GM21576 (cell line): ENCODE results near the gene C1QBP.
"Not testable (repeated sequence)": the region's sequence is repeated elsewhere in the genome, so short reads cannot be mapped to it uniquely, and the experiment has no call there.

Experiments
- ATAC-seq: cut with Tn5 transposase; IDR thresholded peaks from one replicate; pipeline ENCODE4 v1.9.1; 2021; ENCODE audit warnings: mild to moderate bottlenecking, moderate library complexity; ENCODE audit not compliant: unreplicated experiment

C1QBP gene

DNA sequence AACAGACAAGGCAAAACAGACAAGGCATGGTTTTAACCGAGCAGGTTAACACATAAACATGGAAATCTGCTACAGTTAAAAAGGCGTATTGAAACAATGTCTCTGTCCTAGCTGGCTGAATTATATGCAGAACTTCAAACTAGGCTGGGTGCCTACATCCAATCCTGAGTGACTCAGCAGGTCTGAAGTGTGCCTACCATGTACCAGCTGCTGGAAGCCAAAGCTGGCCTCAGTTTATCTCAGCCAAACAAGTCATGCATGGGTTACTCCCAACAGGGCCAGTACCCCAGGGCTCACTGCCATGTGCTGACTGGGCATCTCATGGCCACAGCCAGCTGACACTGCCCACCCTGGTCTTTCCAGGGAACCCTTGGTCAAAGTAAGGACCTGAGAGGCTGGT lies 4.0 kb downstream of the C1QBP start:
- ATAC-seq = no peak

DNA sequence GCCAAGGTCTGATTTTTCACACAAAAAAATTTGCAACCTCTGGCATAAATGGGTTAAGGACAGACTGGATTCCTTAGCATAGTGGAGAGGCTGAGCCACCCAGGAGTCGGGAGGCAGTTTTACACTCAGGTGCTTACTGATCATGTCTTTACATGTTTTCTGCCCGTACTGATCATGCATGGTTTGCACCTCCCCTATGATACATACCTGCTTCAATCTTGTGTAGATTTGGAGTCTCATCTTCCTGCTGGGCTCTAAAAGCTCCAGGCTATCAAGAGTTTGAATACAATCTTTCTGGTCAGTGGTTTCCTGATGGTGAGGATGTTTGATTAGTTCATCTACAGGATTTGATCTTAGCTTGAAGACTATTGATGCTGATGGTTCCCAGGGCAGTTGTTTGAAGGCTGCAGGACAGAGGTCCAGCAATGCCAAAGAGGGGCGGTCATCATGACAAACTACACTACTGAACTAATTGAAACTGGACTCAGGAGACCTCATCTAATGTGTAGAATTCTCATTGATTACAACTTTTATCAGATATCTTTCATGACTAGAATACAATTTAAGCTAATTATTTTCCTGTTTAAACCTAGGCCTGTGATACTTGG lies 6.9 kb downstream of the C1QBP start:
- no peak for ATAC-seq

DNA sequence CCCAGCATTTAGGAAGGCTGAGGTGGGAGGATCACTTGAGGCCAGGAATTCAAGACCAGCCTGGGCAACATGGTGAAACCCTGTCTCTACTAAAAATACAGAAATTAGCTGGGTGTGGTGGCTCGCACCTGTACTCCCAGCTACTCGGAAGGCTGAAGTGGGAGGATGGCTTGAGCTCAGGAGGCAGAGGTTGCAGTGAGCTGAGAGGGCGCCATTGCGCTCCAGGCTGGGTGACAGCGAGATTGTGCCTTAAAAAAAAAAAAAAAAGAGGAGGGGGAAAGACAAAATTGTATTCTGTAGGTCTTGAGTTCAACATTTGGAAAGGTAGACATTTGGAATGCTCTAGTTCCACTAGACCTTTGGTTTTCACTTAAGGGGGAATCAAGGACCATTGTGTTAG lies 7.7 kb downstream of the C1QBP start:
- not testable (repeated sequence) for ATAC-seq

DNA sequence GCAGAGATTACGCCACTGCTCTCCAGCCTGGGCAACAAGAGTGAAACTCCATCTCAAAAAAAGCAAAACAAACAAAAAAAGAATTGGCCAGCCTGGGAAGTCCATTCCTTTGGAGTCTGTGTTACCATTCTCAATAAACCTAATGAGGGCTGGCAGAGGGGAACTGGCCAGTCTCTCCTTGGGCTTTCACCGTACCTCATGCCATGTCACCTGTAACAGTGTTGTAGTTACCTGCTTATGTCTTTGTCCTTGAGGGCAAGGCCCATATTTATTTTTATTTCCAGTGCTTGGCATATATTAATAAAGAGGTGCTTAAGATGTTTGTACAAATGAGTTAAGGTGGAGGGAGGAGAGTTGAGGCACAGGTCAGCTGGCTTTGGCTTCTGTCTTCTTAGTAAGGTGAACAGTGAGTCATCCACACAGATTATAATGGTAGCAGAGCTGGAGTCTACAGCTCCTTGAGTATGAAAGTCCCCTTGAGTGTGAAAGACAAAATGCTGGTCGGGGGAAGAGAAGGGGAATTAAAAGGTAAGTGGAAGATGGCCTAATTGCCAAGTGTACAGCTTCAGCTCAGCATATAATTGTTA lies 8.4 kb downstream of the C1QBP start:
- ATAC-seq = no peak

DNA sequence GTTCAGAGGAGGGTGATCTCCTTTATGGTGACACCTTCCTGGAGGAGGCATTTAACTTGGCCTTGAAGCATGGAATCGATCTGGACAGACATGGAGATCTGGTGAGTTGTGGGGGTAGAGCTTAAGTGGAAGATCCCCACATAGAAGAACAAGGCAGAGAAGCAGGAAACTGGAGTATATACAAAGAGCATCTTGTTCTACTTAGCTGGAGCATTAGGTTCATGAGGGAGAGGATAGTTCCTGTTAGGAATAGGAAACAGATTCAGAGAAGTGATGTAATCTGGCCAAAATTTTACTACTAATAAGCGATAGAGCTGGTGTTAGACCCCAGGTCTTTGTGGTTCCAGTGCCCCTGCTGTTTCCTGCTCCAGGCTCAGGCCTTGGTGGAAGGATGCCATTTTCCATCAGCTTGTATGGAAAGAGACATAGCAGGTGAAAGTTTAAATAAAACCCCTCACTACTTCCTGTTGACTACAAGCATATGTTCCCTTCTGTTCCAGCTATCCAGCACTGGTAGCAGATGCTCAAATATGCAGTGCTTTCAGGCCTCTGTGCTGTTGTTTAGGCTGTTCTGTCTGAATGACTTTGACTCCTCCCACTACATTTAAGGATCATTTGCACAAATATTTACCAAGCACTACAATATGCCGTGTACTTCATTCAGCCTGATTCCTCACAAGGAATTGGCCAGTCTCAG lies 9.6 kb downstream of the C1QBP start:
- no peak for ATAC-seq

DNA sequence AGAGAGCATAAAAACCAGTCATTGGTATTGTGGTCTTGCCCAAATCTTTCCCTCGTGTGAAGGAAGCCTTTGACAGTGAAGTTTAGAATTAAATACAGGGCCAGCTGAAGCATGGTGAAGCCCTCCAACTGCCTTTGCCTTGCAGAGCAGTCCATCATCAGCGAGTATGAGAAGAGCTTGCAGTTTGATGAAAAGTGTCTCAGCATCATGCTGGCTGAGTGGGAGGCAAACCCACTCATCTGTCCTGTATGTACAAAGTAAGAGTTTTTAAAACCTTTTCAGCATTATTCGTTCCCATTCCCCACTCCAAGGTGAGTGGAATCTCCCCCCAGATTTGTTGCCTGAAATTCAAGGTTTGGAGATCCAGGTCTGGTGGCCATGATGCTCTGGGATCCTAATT lies 13.1 kb downstream of the C1QBP start:
- no peak for ATAC-seq

DNA sequence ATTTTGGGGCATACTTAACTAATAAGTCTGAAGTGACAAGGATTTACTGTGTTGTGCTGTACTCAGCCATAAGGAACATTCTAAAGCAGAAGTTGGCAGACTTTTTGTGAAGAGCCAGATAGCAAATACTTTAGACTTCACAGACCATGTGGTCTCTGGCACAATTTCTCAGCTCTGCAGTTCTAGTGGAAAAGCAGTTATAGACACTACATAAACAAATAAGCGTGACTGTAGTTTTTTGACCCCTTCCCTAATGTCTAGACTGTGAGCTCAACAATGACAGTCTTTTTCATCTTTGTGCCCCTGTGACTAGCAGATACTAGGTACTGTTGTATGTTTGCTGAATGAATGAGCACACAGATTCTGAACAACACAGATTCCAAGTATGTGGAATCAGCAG lies 14.0 kb downstream of the C1QBP start:
- no peak for ATAC-seq

DNA sequence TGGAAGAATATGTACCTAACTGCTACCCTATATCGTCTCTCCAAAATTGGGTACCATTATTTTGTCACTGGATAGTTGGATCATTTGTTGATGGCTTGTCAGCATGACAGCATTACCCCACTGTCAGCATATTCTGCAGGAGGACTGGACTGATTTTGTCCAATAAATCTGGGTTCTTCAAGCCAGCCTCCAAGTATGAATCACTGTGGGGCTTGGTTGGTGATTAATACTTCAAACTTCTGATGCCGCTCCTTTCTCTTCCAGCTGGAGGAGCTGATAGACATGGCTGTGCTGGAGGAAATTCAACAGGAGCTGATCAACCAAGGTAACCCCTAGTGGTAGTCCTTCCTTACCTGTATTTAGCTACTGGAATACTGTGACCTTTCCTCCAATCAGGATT lies 16.4 kb downstream of the C1QBP start:
- ATAC-seq = no peak

DNA sequence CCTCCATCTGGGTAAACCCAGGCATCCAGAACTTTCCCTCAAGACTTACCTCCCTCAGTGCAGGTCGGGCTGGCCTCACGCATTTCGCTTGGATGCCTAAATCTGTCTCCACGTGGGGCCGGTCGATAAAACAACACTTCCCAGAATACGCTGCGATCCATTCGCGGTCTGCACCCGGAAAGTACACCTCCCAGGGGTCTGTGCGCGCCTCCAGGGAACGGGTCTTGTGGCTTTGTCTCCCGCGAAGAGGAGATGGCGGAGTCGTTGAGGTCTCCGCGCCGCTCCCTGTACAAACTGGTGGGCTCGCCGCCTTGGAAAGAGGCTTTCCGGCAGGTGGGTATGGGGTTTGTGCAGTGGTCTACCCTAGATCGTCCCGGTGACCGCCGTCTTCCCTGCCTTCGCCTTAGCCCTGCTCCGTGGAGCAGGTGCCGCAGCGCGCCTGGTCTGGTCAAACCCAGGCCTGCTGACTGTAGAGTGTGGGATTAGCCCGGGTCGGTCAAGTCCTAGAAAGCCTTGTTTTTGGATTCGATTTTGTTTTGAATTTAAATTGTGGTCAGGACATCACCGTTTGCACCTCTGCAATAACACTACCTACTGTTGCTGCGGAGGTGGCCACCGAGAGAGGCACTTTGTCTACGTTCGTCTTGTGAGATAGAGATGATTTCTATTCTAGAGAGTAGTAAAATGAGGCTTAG lies 18.8 kb downstream of the C1QBP start, which contains the start of gene RPAIN:
RPAIN (plus strand) TSS at position 224 of the 695 bp plus-strand sequence; CDS start at position 253, 29 bp downstream.
- ATAC-seq = peak; percentile 42

DNA sequence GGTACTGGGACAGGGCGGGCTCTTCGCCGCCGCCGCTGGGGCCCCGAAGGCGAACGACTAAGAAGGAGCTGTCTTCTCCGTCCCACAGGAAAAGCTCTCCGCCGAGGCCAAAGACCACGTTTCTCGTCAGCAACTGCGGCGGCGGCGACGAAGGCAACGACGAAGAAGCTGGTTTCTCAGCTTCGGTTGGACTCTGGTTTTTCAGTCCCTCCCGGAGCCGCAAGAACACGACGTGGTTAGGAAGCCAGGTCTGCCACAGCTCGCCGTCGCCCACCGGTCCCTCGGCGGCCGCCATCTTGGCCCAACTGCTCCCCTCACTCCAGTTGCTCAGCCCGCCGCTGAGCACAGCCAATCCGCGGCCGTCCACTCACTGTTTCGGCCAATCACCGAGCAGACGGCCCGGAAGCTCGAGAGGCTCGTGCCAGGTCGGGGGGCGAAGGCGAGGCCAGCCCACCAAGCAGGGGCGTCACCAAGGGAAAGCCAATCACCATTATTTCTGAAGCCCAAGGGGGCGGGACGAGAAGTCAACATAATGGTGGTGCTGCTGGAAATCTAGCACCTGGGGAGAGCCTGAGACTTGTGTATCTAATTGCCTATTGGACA lies 19.5 kb downstream of the C1QBP start, which contains the start of gene NUP88:
NUP88 (minus strand) TSS at position 307 of the 603 bp plus-strand sequence; CDS start at position 295, 12 bp downstream.
- peak; percentile 77 for ATAC-seq

DNA sequence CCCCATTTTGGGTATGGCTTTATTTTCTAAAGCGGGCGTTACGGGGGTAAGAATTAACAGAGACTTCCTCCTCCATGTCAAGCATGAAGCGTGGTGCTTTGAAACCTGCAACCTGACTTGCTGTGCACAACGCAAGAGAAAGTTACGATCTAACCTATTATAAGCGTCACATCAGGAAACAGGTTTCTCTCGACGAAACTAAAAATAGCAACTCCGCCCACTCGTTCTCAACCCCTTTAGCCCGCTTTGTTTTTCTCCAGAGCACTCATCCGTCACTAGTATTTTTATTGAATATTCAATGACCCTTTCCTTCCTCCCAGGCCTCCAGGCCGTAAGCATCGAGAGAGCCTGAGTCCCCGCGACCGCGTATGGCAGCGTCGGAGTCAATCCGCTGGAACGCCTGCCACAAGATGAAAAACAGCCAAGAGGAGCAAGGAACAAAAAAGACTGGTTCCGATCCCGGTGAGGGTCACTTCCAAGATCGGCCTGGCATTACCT lies 20.0 kb downstream of the C1QBP start:
- ATAC-seq = peak; percentile 33

DNA sequence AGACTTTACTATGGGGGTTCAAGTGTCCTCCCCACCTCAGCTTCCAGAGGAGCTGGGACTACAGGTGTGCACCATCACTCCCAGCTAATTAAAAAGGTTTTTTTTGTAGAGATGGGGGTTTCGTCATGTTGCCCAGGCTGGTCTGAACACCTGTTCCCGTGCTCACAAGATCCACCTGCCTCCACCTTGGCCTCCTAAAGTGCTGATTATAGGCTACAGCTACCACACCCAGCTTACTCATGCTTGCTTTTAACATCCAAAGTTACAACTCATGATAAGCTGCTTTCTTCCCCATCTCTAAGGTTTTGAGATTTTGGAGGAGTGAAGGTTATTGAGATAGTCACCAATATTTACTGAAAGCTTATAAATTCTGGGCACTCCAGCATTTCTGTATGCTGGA lies 22.1 kb downstream of the C1QBP start:
- no peak for ATAC-seq

DNA sequence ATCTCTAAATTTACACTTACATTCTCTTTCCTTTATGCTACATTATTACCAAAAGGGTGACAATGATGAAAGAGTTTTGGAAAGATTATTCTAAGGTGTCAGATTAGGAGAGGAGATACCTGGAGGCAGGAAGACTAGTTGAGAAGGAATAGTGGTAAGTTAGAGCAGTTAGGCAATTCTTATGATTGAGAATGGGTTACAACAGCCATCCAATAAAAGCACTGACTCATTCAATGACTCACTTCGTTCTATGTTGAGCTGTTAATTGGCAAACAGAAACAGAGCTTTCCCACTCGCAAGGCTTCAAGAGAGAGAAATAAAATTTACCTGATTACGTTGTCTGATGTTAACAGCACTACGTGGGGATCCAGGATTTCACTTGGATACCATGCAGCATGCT lies 25.3 kb downstream of the C1QBP start:
- ATAC-seq = no peak

DNA sequence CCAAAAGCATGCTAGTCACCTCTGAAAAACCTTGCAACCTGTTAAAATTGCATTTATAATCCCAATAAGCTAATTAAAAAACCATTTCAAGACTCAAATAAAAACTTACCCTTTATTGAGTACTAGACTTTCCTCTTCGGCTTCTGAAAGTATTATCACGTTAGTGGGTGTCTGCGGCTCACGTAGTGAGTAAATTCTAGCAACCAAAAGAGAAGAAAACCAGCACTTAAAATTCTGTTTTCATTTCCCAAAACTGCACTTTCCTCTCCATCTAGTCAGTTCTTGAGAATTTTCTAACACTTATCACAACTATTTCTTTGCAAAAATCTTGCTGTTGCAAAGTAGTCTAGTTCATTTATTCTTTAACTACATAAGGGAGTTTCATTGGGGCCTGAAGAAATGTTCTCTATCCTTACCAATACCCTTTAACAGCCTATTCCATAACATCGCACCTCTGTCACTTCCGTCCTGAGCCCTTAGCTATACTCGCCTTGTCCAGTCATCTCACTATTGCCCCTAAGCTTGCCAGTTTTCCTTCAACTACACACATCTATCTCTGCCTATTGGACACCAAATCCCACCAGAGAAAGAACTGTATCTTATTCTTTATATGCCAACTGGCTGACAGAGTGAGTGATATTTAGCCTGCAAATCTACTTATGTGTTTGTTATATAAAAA lies 28.2 kb downstream of the C1QBP start:
- no peak for ATAC-seq

DNA sequence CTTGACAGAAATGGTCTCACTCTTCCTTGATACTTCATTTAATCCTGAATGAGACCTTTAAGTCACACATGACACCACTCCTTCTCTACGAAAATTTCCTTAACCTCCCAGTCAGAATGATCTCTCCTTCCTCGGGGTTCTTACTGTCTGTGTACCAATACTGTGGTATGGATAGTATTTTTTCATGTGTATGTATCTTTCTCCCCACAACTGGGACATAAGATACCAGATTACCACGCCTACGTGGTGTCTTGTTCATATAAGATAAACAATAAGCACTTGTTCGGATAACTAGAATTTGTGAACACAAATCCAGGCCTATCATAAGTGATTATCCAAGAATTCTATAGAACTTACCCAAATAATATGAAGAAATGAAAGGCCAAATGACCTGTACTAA lies 30.8 kb downstream of the C1QBP start:
- ATAC-seq = no peak

DNA sequence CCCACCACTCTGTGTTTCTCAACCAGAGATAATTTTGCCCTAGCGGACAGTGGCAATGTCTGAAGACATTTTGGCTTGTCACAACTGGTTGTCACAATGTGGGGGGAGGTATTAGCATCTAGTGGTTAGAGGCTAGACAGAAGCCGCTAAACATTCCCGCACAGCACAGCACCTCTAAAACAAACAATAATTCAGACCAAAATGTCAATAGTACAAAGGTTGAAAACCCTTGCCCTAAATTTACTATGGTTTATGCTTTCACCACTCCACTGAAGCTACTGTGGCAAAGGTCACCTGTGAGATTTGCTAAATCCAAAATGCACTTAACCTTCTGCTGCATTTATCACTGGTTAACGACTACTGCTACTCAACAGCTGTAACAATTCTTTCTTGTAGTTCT lies 33.6 kb downstream of the C1QBP start:
- ATAC-seq = no peak

DNA sequence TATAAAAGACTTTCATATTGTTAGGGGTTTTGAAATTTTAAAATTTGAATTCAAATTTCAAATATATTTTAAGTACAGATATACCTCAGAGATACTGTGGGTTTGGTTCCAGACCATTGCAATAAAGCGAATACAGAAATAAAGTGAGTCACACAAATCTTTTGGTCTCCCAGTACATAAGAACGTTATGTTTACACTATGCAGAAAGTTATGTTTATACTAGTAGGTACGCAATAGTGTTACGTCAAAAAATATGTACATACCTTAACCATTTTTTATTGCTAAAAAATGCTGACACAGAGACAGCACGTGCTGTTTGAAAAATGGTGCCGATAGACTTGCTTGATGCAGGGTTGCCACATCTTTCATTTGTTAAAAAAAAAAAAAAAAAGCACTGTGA lies 39.2 kb downstream of the C1QBP start:
- no peak for ATAC-seq

DNA sequence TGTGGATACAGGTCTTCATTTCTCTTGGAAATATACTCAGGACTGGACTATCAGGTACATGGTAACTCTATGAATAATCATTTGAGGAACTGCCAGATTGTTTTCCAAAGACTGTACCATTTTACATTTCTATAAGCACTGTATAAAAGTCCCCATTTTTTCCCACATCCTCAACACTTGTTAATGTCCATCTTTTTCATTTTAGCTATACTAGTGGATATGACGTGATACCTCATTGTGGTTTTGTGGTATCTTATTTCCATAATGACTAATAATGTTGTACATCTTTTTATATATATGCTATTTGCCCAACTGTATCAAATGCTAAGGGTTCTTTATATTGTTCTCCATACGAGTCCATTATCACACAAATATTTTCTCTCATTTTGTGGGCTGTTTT lies 42.3 kb downstream of the C1QBP start:
- ATAC-seq = no peak

DNA sequence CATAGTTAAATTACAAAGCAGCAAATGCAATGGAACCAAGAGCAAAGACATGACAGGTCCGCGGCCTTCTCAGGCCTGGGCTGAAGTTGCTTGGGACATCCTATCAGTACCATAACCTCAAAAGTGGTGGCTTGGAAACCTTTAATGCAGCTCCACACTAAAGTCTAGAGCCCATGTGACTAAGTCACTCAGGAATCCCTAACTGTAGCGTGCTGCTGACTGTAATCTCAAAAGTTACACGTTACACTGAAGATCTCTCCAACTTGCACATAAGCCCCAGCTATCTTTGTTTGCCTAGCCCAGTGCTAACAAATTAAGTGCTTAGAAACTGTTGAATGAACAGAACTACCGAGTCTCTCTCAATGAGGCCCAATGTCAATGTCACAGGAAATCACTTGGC lies 47.3 kb downstream of the C1QBP start:
- no peak for ATAC-seq
